ENCODE measurements around the gene KLK8. TPM values are rescaled to one million over a fixed set of nuclear protein-coding genes. Genes with fewer than 3 reads are reported as not detected.

Gene KLK8
- total RNA-seq, 4 donors from 2014 or later, result not detected

GRCh38 chr19:50981587-50982146 lies 19.7 kb downstream of the KLK8 start:
- TF ChIP-seq, protein P1, sequence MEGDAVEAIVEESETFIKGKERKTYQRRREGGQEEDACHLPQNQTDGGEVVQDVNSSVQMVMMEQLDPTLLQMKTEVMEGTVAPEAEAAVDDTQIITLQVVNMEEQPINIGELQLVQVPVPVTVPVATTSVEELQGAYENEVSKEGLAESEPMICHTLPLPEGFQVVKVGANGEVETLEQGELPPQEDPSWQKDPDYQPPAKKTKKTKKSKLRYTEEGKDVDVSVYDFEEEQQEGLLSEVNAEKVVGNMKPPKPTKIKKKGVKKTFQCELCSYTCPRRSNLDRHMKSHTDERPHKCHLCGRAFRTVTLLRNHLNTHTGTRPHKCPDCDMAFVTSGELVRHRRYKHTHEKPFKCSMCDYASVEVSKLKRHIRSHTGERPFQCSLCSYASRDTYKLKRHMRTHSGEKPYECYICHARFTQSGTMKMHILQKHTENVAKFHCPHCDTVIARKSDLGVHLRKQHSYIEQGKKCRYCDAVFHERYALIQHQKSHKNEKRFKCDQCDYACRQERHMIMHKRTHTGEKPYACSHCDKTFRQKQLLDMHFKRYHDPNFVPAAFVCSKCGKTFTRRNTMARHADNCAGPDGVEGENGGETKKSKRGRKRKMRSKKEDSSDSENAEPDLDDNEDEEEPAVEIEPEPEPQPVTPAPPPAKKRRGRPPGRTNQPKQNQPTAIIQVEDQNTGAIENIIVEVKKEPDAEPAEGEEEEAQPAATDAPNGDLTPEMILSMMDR (IDR thresholded peaks at IDR 0.05; ENCODE audit: low read depth), result no peak

GRCh38 chr19:50980208-50980607 lies 21.2 kb downstream of the KLK8 start:
- TF ChIP-seq, protein P1 (IDR thresholded peaks at IDR 0.05; ENCODE audit: low read depth), result no peak

DNA sequence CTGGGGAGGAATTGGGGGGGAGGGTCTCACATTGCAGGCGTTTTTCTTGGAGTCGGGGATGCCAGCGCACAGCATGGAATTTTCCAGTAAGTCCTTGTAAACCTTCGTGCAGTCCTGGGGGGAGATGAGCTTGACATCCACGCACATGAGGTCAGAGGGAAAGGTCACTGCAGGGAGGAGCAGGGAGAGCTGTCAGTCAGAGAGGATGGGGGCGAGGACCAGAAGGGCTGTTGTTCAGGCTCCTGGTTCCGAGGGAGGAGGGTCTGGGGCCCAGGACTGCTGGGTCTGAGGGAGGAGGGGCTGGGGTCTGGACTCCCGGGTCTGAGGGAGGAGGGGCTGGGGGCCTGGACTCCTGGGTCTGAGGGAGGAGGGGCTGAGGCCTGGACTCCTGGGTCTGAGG lies 21.6 kb downstream of the KLK8 start:
- TF ChIP-seq, protein P1 (IDR thresholded peaks at IDR 0.05; ENCODE audit: low read depth), result no peak

DNA sequence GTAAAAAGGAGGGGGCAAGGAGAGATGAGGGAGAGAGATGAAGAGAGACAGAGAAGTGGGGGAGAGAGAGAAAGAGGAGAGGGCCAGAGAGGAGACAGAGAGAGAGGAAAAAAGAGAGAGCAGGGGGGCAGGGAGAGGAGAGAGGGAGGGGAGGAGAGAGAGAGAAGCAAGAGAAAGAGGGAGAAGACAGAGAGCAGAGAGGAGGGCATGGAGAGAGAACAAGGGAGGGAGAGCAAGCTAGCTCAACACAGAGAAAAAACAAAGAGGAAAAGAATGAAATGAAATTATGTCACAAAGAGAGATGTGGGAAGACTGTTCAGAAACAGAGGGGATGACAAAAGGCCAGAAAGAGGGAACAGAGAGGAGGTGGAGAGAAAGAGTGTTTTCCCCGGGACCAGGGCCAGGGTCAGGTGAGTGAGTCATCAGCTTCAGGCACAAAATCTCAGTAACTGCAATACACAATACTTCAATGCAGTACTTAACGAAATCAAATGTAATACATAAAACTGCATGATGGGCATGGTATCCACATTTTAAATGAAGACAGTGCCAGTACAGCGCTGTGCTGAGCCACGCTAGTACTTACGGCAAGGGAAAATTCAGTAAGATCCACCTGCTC lies 22.5 kb downstream of the KLK8 start:
- TF ChIP-seq, protein P1 (IDR thresholded peaks at IDR 0.05; ENCODE audit: low read depth), result no peak

GRCh38 chr19:50977626-50978025 lies 23.8 kb downstream of the KLK8 start:
- TF ChIP-seq, protein P1 (IDR thresholded peaks at IDR 0.05; ENCODE audit: low read depth), result no peak

- TF ChIP-seq, protein P1 (IDR thresholded peaks at IDR 0.05; ENCODE audit: low read depth), result no peak
Observed at GRCh38 chr19:50975766-50976165, 25.6 kb downstream of the KLK8 start.

GRCh38 chr19:50974702-50975556 lies 26.5 kb downstream of the KLK8 start:
- TF ChIP-seq, protein P1 (IDR thresholded peaks at IDR 0.05; ENCODE audit: low read depth), result no peak

All from subcutaneous adipose tissue (tissue), 4 donors.